ENCODE results near the gene MON1A.
"Not testable (repeated sequence)": the region's sequence is repeated elsewhere in the genome, so short reads cannot be mapped to it uniquely, and the experiment has no call there.

Gene MON1A, protein sequence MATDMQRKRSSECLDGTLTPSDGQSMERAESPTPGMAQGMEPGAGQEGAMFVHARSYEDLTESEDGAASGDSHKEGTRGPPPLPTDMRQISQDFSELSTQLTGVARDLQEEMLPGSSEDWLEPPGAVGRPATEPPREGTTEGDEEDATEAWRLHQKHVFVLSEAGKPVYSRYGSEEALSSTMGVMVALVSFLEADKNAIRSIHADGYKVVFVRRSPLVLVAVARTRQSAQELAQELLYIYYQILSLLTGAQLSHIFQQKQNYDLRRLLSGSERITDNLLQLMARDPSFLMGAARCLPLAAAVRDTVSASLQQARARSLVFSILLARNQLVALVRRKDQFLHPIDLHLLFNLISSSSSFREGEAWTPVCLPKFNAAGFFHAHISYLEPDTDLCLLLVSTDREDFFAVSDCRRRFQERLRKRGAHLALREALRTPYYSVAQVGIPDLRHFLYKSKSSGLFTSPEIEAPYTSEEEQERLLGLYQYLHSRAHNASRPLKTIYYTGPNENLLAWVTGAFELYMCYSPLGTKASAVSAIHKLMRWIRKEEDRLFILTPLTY

GRCh38 chr3:49929291-49930167 lies at the start of gene MON1A:
Gene MON1A, minus strand, starts transcription at chr3:49929811. Its CDS starts 16,465 bp downstream, at chr3:49913346.
- DNase-seq, result peak; percentile 85

GRCh38 chr3:49976942-49977341 lies 47.3 kb upstream of the MON1A start:
- no peak for DNase-seq

GRCh38 chr3:49972656-49973055 lies 43.0 kb upstream of the MON1A start:
- no peak for DNase-seq

DNA sequence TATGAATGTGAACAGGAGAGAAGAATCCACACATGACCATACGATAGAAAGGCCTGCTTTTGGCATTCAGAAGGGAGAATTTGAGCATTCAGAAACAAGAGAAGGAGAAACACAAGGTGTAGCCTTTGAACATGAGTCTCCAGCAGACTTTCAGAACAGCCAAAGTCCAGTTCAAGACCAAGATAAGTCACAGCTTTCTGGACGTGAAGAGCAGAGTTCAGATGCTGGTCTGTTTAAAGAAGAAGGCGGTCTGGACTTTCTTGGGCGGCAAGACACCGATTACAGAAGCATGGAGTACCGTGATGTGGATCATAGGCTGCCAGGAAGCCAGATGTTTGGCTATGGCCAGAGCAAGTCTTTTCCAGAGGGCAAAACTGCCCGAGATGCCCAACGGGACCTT lies 38.7 kb upstream of the MON1A start:
- no peak for DNase-seq

DNA sequence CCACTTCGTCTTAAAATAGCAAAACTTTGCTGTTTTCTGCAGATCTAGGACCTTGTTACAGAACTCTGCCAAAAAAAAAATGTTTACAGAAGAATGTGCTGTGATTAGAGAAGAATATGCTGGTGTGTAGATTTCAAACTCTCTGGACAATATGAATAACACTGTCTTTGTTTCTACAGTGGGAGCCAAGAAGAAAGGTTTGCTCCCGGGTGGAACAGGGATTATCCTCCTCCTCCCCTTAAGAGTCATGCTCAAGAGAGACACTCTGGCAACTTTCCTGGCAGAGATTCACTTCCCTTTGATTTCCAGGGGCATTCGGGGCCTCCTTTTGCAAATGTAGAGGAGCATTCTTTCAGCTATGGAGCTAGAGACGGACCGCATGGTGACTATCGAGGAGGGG lies 37.7 kb upstream of the MON1A start:
- no peak for DNase-seq

GRCh38 chr3:49966233-49966942 lies 36.8 kb upstream of the MON1A start:
- no peak for DNase-seq

GRCh38 chr3:49955636-49956035 lies 26.0 kb upstream of the MON1A start:
- DNase-seq, result no peak

- no peak for DNase-seq
Measured at GRCh38 chr3:49952924-49953323, 23.3 kb upstream of the MON1A start.

- no peak for DNase-seq
Measured at GRCh38 chr3:49942651-49943050, 13.0 kb upstream of the MON1A start.

DNA sequence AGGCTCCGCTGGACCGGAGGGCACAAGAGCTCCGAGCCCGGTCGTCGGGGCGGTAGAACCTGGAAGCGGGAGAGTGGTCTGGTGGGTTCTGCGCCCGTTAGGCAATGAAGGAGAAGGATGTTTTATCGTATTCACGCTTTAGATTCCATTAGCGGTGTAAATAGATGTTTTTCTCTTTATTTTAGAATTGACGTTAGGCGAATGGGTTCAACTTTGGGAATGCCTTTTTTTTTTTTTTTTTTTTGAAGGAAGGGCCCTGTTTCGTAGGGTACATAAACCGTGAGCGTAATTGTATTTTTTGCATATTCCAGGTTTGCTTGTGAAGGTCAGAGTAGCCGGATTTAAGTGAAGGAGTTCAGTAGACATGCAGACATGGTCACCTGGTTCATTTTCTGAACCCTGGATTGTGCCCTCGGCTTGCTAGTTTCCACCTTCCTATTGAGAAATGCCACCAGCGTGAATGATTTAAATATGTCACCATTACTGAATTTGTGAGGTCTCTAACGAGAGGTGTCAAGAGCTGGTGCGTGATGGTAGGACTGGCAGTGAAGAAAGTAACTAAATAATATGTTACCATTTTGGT lies 11.1 kb upstream of the MON1A start:
- no peak for DNase-seq

- DNase-seq, result peak; percentile 96
Measured at GRCh38 chr3:49939858-49940666, 10.5 kb upstream of the MON1A start, which contains the start of gene RBM6. Gene RBM6, plus strand, starts transcription at chr3:49940150. Its CDS starts 22,492 bp downstream, at chr3:49962642.

- no peak for DNase-seq
Measured at GRCh38 chr3:49937090-49937489, 7.5 kb upstream of the MON1A start.

DNA sequence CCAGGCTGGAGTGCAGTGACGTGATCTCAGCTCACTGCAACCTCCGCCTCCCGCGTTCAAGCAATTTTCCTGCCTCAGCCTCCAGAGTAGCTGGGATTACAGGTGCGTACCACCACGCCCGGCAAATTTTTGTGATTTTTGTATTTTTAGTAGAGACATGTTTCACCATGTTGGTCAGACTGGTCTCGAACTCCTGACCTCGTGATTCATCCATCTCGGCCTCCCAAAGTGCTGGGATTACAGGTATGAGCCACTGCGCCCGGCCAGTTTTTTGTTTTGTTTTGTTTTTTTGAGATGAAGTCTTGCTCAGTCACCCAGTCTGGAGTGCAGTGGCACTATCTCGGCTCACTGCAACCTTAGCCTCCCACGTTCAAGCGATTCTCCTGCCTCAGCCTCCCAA lies 2.7 kb upstream of the MON1A start:
- DNase-seq, result not testable (repeated sequence)

DNA sequence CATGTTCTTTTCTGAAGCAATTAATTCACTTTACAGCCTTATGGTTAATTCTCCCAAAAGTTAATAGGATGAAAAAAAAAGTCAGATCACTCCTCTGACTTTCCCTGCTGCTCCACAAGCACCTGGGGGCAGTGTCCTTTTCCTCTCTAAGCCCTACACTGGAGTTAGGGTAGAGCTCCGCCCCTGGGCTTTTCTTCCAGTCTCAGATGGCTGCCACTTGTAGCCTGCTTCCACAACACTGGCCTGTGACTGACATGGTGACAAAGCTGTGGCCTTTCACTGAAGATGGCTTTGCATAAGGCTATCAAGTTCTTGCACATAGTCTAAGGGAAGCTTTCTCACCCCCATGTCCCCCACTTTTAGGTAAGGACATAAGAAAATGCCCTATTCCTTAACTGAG lies 1.3 kb upstream of the MON1A start:
- peak; percentile 35 for DNase-seq

- peak; percentile 47 for DNase-seq
Measured at GRCh38 chr3:49930168-49930690, 618 bp upstream of the MON1A start.

DNA sequence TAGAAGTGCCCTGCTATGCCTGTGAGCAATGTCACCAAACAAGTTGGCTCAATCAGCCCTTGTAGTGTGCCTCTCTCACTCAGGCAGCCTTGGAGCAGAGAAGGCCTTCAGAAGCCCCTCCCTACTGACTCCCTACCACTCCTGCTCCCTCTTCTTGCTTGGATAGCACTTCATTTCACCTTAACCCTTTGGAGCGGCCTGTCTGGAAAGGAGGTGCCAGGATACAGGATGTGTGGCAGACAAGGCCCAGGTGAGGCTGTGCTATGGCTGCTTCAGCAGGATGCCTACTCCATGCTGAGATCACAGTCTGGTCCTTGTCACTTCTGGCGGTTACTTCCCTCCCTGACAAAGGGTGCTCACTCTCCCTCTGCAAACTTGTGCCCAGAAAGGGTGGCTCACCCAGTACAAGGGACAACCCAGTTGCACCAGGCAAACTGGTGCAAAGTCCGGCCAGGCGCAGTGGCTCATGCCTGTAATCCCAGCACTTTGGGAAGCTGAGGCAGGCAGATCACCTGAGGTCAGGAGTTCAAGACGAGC lies 1.1 kb downstream of the MON1A start:
- DNase-seq, result no peak

- DNase-seq, result no peak
Measured at GRCh38 chr3:49927798-49928197, 1.8 kb downstream of the MON1A start.

GRCh38 chr3:49926117-49926728 lies 3.4 kb downstream of the MON1A start:
- DNase-seq, result no peak

DNA sequence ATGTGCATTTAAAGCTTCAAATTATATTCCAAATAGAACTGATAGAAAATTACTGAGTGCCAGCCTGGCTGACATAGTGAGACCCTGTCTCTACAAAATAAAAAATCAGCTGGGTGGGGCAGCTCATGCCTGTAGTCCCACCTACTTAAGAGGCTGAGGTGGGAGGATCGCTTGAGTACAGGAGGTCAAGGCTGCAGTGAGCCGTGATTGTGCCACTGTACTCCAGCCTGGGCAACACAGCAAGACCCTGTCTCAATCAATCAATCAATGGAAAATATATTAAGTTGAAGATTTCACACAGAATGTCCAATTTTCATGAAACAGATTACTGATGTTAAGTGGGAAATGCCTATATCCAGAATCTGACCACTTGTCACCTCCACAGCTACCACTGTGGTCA lies 4.1 kb downstream of the MON1A start:
- DNase-seq, result no peak

- no peak for DNase-seq
Measured at GRCh38 chr3:49924683-49925082, 4.9 kb downstream of the MON1A start.
